Measurements from ENCODE around the gene CBX1.

DNA sequence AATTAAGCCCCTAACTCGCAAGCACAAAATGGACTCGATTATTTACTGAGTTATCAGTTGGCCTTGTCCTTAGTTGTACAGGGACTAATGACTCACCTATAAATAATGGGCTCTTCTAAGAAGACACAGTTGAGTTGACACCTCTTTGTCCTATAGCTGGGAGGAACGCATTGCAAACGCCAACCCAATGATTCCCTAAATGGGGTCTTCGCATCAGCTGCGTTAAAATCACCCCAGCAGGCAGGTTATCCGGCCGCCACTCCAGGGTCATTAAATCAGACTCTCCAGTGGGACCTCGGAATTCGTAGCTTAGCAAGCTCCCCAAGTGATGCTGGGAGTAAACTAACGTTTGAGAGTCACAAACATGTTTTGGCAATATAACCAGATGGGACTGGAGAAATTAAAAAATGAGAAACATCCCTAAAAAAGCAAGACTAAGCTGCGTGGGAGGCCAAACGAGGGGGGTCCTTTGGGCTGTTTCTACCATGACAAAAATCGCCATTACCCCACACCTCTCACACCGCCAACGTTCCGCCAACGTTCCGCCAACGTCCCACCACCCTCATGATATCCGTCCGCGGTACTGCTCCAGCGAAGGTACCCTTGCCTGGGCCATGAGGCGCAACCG, 54.1 kb downstream of the CBX1 start:
- TF ChIP-seq, protein P1, sequence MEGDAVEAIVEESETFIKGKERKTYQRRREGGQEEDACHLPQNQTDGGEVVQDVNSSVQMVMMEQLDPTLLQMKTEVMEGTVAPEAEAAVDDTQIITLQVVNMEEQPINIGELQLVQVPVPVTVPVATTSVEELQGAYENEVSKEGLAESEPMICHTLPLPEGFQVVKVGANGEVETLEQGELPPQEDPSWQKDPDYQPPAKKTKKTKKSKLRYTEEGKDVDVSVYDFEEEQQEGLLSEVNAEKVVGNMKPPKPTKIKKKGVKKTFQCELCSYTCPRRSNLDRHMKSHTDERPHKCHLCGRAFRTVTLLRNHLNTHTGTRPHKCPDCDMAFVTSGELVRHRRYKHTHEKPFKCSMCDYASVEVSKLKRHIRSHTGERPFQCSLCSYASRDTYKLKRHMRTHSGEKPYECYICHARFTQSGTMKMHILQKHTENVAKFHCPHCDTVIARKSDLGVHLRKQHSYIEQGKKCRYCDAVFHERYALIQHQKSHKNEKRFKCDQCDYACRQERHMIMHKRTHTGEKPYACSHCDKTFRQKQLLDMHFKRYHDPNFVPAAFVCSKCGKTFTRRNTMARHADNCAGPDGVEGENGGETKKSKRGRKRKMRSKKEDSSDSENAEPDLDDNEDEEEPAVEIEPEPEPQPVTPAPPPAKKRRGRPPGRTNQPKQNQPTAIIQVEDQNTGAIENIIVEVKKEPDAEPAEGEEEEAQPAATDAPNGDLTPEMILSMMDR (IDR thresholded peaks at IDR 0.05), result no peak
- TF ChIP-seq POLR2AphosphoS5 (IDR thresholded peaks at IDR 0.05), result no peak
- no peak for TF ChIP-seq POLR2A (IDR thresholded peaks at IDR 0.05)
- no peak for TF ChIP-seq EP300 (IDR thresholded peaks at IDR 0.05)

Measured in suprapubic skin (tissue), 4 donors.